ENCODE data around the gene EGFR.

The EGFR gene

DNA sequence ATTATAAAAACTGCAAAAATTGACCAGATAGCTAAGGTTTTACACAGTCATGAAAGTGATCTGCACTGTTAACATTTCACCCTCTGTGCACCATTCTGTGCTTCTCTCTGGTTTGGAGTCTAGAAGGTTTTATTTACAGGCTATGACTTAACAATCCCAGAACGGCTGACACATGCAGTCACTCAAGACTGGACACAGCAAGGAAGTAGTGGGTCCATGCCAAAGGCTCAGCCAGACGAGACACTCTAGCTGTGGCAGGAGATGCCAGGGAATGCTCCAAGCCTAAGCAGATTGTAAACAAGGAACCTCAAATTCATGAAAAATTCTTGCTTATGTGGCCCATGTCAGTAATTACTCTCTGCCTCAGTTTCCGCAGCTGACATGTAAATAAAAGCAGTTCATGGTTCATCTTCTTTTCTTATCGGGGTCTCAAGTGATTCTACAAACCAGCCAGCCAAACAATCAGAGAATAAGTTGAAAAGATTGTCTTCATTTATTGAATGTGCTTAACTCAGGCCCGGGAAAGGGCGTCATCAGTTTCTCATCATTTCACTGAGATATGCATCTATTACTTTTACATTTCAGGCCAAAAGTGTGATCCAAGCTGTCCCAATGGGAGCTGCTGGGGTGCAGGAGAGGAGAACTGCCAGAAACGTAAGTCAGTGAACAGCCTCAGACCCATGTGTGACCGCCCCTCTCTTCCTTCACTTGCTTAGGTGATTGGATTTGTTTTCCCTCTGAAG, 132.1 kb downstream of the EGFR start:
- TF ChIP-seq SIN3A (IDR thresholded peaks at IDR 0.05; ENCODE audit: borderline replicate concordance, insufficient read depth, low read length), result no peak
- no peak for TF ChIP-seq TAF1 (IDR thresholded peaks at IDR 0.05; ENCODE audit: borderline replicate concordance, insufficient read depth, low read length)
- TF ChIP-seq, protein P1, sequence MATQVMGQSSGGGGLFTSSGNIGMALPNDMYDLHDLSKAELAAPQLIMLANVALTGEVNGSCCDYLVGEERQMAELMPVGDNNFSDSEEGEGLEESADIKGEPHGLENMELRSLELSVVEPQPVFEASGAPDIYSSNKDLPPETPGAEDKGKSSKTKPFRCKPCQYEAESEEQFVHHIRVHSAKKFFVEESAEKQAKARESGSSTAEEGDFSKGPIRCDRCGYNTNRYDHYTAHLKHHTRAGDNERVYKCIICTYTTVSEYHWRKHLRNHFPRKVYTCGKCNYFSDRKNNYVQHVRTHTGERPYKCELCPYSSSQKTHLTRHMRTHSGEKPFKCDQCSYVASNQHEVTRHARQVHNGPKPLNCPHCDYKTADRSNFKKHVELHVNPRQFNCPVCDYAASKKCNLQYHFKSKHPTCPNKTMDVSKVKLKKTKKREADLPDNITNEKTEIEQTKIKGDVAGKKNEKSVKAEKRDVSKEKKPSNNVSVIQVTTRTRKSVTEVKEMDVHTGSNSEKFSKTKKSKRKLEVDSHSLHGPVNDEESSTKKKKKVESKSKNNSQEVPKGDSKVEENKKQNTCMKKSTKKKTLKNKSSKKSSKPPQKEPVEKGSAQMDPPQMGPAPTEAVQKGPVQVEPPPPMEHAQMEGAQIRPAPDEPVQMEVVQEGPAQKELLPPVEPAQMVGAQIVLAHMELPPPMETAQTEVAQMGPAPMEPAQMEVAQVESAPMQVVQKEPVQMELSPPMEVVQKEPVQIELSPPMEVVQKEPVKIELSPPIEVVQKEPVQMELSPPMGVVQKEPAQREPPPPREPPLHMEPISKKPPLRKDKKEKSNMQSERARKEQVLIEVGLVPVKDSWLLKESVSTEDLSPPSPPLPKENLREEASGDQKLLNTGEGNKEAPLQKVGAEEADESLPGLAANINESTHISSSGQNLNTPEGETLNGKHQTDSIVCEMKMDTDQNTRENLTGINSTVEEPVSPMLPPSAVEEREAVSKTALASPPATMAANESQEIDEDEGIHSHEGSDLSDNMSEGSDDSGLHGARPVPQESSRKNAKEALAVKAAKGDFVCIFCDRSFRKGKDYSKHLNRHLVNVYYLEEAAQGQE (IDR thresholded peaks at IDR 0.05; ENCODE audit: insufficient read depth in 1 of 2, low read depth in 2 of 2, low read length in 2 of 2), result no peak
- no peak for TF ChIP-seq FOXP2 (optimal IDR thresholded peaks at IDR 0.05; ENCODE audit: borderline replicate concordance, extremely low read depth, extremely low read length, insufficient read depth)
- no peak for TF ChIP-seq POLR2AphosphoS5 (IDR thresholded peaks at IDR 0.05; ENCODE audit: low read depth, low read length)

GRCh38 chr7:55152516-55152915, 133.7 kb downstream of the EGFR start:
- TF ChIP-seq FOXP2 (optimal IDR thresholded peaks at IDR 0.05; ENCODE audit: borderline replicate concordance, extremely low read depth, extremely low read length, insufficient read depth), result no peak
- TF ChIP-seq TAF1 (IDR thresholded peaks at IDR 0.05; ENCODE audit: borderline replicate concordance, insufficient read depth, low read length), result no peak
- TF ChIP-seq, protein P1 (IDR thresholded peaks at IDR 0.05; ENCODE audit: insufficient read depth in 1 of 2, low read depth in 2 of 2, low read length in 2 of 2), result no peak
- TF ChIP-seq SIN3A (IDR thresholded peaks at IDR 0.05; ENCODE audit: borderline replicate concordance, insufficient read depth, low read length), result no peak
- no peak for TF ChIP-seq POLR2AphosphoS5 (IDR thresholded peaks at IDR 0.05; ENCODE audit: low read depth, low read length)

DNA sequence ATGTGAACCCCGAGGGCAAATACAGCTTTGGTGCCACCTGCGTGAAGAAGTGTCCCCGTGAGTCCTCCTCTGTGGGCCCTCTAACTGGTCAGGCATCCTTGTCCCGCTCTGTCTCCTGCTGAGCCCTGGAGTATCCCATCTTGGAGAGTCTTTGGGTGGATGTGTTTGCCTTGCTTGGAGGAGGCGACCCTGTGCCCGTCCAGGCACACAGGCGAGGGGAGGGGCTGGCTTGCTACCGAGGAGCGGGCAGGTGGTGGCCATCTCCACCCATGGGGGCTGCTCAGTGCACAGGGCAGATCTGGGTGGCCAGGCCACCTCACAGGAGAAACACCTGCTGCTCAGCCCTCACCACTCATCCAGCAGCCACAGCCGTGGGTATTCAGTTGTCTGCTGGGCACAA, 135.3 kb downstream of the EGFR start:
- no peak for TF ChIP-seq TAF1 (IDR thresholded peaks at IDR 0.05; ENCODE audit: borderline replicate concordance, insufficient read depth, low read length)
- no peak for TF ChIP-seq POLR2AphosphoS5 (IDR thresholded peaks at IDR 0.05; ENCODE audit: low read depth, low read length)
- TF ChIP-seq, protein P1 (IDR thresholded peaks at IDR 0.05; ENCODE audit: insufficient read depth in 1 of 2, low read depth in 2 of 2, low read length in 2 of 2), result no peak
- TF ChIP-seq FOXP2 (optimal IDR thresholded peaks at IDR 0.05; ENCODE audit: borderline replicate concordance, extremely low read depth, extremely low read length, insufficient read depth), result no peak
- no peak for TF ChIP-seq SIN3A (IDR thresholded peaks at IDR 0.05; ENCODE audit: borderline replicate concordance, insufficient read depth, low read length)

DNA sequence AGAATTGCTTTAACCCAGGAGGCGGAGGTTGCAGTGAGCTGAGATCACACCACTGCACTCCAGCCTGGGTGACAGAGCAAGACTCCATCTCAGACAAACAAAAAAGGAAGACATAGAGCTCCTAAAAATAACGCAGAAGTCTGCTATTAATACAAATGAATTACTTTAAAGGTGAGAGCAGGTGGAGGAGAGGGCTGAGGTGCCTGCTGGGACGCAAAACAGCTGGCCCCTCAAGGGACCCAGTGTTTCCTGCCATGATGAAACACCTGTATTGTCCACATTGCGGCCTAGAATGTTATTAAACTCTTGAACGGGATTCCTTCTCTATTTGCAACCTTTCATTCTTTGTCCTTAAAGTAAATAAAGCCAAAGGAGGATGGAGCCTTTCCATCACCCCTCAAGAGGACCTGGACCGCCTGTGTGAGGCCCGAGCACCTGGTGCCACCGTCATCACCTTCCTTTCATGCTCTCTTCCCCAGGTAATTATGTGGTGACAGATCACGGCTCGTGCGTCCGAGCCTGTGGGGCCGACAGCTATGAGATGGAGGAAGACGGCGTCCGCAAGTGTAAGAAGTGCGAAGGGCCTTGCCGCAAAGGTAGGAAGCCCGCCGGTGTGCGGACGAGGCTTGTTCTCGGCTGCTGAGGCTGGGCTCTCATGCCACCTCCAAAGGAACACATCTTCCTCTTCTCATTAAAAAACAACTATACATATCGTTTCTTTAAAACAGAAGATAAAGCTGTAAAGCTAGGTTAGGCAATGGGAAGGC, 136.7 kb downstream of the EGFR start:
- no peak for TF ChIP-seq FOXP2 (optimal IDR thresholded peaks at IDR 0.05; ENCODE audit: borderline replicate concordance, extremely low read depth, extremely low read length, insufficient read depth)
- TF ChIP-seq POLR2AphosphoS5 (IDR thresholded peaks at IDR 0.05; ENCODE audit: low read depth, low read length), result no peak
- TF ChIP-seq SIN3A (IDR thresholded peaks at IDR 0.05; ENCODE audit: borderline replicate concordance, insufficient read depth, low read length), result no peak
- TF ChIP-seq, protein P1 (IDR thresholded peaks at IDR 0.05; ENCODE audit: insufficient read depth in 1 of 2, low read depth in 2 of 2, low read length in 2 of 2), result no peak
- no peak for TF ChIP-seq TAF1 (IDR thresholded peaks at IDR 0.05; ENCODE audit: borderline replicate concordance, insufficient read depth, low read length)

Data from PFSK-1 (cell line).